Measurements from ENCODE around the gene GTPBP4. TPM values are rescaled to one million over a fixed set of nuclear protein-coding genes. Genes with fewer than 3 reads are reported as not detected.

GTPBP4 gene
- total and polyA plus RNA-seq, 2 of the 13 experiments (the other 11 are each of a cell fraction or from before 2014, with no cell fraction given): 24.1 to 85.5 TPM

- TF ChIP-seq MLXIP (CRISPR knock-in tag; IDR thresholded peaks at IDR 0.05; ENCODE audit: borderline replicate concordance) (0 out of 2 replicates have a peak, but pooled peaks have one; percentile 10), RBFOX2 (IDR thresholded peaks at IDR 0.05; ENCODE audit: low read depth, low read length) (no peak), NBN (conservative IDR thresholded peaks at IDR 0.05) (no peak), ISL2 (CRISPR knock-in tag; IDR thresholded peaks at IDR 0.05) (no peak; the same call in none of the 2 replicates), ZC3H13 (CRISPR knock-in tag; IDR thresholded peaks at IDR 0.05) (0 out of 2 replicates have a peak, but pooled peaks have one; percentile 12), HMG20B (CRISPR knock-in tag; conservative IDR thresholded peaks at IDR 0.05) (no peak), NFYB (CRISPR knock-in tag; IDR thresholded peaks at IDR 0.05) (no peak), ESRRA (CRISPR knock-in tag; IDR thresholded peaks at IDR 0.05; ENCODE audit: low read depth) (no peak), ZBTB8A (CRISPR knock-in tag; IDR thresholded peaks at IDR 0.05; ENCODE audit: borderline replicate concordance, low read depth) (no peak), ZNF615 (CRISPR knock-in tag; IDR thresholded peaks at IDR 0.05; ENCODE audit: borderline replicate concordance) (no peak), CEBPB (IDR thresholded peaks at IDR 0.05; ENCODE audit: borderline replicate concordance, low read depth, low read length) (no peak), KDM2A (CRISPR knock-in tag; IDR thresholded peaks at IDR 0.05; ENCODE audit: borderline replicate concordance, low read depth) (peak; percentile 93), ATF7 (IDR thresholded peaks at IDR 0.05) (no peak), ATF7 (CRISPR knock-in tag; IDR thresholded peaks at IDR 0.05) (no peak), ELK4 (CRISPR knock-in tag; IDR thresholded peaks at IDR 0.05; ENCODE audit: borderline replicate concordance) (no peak), ZNF296 (CRISPR knock-in tag; conservative IDR thresholded peaks at IDR 0.05) (no peak), CREB1 (IDR thresholded peaks at IDR 0.05) (no peak), CREB1 (CRISPR knock-in tag; IDR thresholded peaks at IDR 0.05) (0 out of 2 replicates have a peak, but pooled peaks have one; percentile 70), SKIL (CRISPR knock-in tag; IDR thresholded peaks at IDR 0.05; ENCODE audit: borderline replicate concordance) (no peak), ZNF431 (CRISPR knock-in tag; IDR thresholded peaks at IDR 0.05; ENCODE audit: borderline replicate concordance, low read depth) (0 out of 2 replicates have a peak, but pooled peaks have one; percentile 17), SOX5 (CRISPR knock-in tag; IDR thresholded peaks at IDR 0.05; ENCODE audit: borderline replicate concordance) (no peak), MED1 (CRISPR knock-in tag; IDR thresholded peaks at IDR 0.05) (no peak), ZMAT3 (CRISPR knock-in tag; conservative IDR thresholded peaks at IDR 0.05) (no peak), ZNF234 (CRISPR knock-in tag; conservative IDR thresholded peaks at IDR 0.05) (0 out of 2 replicates have a peak, but pooled peaks have one; percentile 3), FOSL2 (CRISPR knock-in tag; IDR thresholded peaks at IDR 0.05) (no peak)
Observed at GRCh38 chr10:1049425-1049958, 61.3 kb downstream of the GTPBP4 start (continued).

Data from HepG2 (cell line).